Nephron progenitor cell (in vitro differentiated cells): ENCODE measurements around the gene CDC14B.

Experiments used
- DNase-seq: peaks from one replicate; pipeline ENCODE4 v3.0.0; 2021
- H3K27ac Mint-ChIP-seq: 2 replicates; pipeline ENCODE4 v1.8.0; 2021; ENCODE audit warnings: mild to moderate bottlenecking, moderate library complexity, mixed read lengths
- H3K27me3 Mint-ChIP-seq: 2 replicates; pipeline ENCODE4 v1.8.0; 2021; ENCODE audit warnings: mild to moderate bottlenecking, low read depth, mixed read lengths; ENCODE audit not compliant: poor library complexity
- H3K36me3 Mint-ChIP-seq: 2 replicates; pipeline ENCODE4 v1.8.0; 2021; ENCODE audit warnings: low read depth, mixed read lengths
- H3K4me1 Mint-ChIP-seq: 2 replicates; pipeline ENCODE4 v1.8.0; 2021; ENCODE audit warnings: mixed read lengths
- H3K4me3 Mint-ChIP-seq: 2 replicates; pipeline ENCODE4 v1.8.0; 2021; ENCODE audit warnings: mild to moderate bottlenecking, moderate library complexity, mixed read lengths
- H3K9me3 Mint-ChIP-seq: 2 replicates; pipeline ENCODE4 v1.8.0; 2021; ENCODE audit warnings: mild to moderate bottlenecking, moderate library complexity, mixed read lengths
- TF ChIP-seq, protein P1 (sequence below): fragments of 200-600 bp; sonication (generic); IDR thresholded peaks from 2 replicates; pipeline ENCODE4 v1.5.0; 2021; ENCODE audit warnings: antibody characterized with exemption

Gene CDC14B

GRCh38 chr9:96620181-96620514 lies 505 bp upstream of the CDC14B start:
- H3K9me3 Mint-ChIP-seq, result no peaks in the 10 kb centered on the region
- peak overlapping the region; percentile 89 for H3K4me3 Mint-ChIP-seq
- no peaks in the 10 kb centered on the region for H3K36me3 Mint-ChIP-seq
- H3K27ac Mint-ChIP-seq, result peak overlapping the region; percentile 97
- no peak for DNase-seq
- H3K4me1 Mint-ChIP-seq, result peaks cover 54% of the 10 kb centered on the region
- TF ChIP-seq, protein P1, sequence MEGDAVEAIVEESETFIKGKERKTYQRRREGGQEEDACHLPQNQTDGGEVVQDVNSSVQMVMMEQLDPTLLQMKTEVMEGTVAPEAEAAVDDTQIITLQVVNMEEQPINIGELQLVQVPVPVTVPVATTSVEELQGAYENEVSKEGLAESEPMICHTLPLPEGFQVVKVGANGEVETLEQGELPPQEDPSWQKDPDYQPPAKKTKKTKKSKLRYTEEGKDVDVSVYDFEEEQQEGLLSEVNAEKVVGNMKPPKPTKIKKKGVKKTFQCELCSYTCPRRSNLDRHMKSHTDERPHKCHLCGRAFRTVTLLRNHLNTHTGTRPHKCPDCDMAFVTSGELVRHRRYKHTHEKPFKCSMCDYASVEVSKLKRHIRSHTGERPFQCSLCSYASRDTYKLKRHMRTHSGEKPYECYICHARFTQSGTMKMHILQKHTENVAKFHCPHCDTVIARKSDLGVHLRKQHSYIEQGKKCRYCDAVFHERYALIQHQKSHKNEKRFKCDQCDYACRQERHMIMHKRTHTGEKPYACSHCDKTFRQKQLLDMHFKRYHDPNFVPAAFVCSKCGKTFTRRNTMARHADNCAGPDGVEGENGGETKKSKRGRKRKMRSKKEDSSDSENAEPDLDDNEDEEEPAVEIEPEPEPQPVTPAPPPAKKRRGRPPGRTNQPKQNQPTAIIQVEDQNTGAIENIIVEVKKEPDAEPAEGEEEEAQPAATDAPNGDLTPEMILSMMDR, result no peak
- H3K27me3 Mint-ChIP-seq, result peaks cover 3% of the 10 kb centered on the region

- H3K27me3 Mint-ChIP-seq, result peaks cover 3% of the 10 kb centered on the region
- no peak overlapping the region for H3K27ac Mint-ChIP-seq
- no peak overlapping the region for H3K4me3 Mint-ChIP-seq
- TF ChIP-seq, protein P1, result no peak
- H3K36me3 Mint-ChIP-seq, result no peaks in the 10 kb centered on the region
- H3K9me3 Mint-ChIP-seq, result no peaks in the 10 kb centered on the region
- peaks cover 61% of the 10 kb centered on the region for H3K4me1 Mint-ChIP-seq
- no peak for DNase-seq
Measured at GRCh38 chr9:96619124-96619465, 548 bp downstream of the CDC14B start.

DNA sequence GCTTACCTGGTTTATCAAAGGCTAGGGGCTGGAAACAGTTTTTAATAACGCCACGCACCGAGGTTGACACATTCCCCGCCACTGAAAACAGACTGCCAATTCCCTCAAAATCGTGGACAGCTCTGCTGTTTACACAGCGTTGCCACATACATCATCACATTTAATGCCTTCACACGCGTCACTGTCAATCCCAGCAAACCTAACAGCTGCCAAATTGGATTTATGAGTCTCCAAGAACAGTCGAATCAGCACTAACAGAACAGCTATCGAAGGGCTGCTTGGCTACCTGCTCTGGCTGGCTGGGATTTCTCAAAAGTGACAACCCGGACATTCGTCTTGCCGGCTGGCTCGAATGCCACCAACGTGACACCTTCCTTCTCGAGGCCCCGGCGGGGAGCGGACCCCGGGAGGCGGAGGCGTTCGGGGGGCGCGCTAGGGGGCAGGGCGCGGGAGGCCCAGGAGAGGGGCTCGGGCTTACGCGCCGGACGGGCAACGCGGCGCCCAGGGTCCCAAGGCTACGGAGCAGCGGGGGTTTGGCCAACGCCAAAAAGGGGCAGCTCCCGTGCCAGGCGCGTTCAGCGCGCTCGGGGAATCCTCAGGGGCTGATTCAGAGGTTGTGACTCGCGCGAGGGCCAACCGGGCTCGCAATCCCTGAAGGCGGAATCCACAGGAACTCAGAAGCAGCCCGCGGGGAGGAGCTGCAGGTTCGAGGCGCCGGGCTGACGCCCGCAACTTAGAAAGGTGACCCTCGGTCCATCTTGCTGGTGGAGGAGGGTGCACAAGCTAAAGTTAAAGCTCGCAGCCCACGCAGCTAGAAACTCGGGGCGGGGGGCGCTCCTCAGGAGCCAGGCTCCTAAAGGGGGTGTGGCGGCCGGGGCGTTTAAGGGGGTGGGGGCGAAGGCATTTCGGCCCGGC lies 1.2 kb downstream of the CDC14B start:
- no peaks in the 10 kb centered on the region for H3K9me3 Mint-ChIP-seq
- H3K4me1 Mint-ChIP-seq, result peaks cover 62% of the 10 kb centered on the region
- H3K27me3 Mint-ChIP-seq, result peaks cover 3% of the 10 kb centered on the region
- peak; percentile 57 for DNase-seq
- TF ChIP-seq, protein P1, result no peak
- peak overlapping the region; percentile 73 for H3K27ac Mint-ChIP-seq
- no peaks in the 10 kb centered on the region for H3K36me3 Mint-ChIP-seq
- H3K4me3 Mint-ChIP-seq, result peak overlapping the region; percentile 88

DNA sequence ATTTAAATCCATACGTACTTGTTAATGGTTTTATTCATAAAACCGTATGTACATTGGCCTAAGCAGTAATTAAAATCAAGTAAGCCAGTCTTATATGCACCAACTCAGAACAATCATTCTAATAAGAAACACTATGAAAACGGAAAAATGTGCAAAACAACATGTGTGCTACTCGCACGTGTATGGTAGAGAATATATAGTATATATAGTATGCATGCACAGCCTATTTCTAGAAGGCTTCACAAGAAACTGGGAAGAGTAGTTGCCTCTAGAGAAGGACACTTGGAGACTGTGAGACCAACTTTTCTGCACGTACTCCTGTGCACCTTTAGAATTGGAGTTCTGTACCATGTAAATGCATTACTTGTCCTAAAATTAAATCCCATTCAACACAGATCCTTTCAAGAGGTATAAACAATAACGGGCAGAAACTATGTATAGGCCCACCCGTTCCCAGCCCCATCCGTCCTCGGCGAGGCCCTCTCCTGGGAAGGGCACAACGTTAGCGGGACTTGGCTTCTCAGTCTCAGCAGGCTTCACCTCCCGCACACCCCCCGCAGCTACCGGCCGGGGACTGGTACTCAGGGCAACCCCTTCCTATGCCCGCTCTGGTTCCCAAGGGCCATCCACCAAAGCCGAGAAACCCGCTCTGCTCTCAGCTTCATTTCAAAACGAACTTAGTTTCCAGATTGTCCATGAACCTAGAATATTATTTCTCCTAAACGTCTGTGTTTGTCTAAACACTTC lies 2.0 kb downstream of the CDC14B start:
- DNase-seq, result peak; percentile 36
- no peaks in the 10 kb centered on the region for H3K9me3 Mint-ChIP-seq
- H3K27ac Mint-ChIP-seq, result peak overlapping the region; percentile 73
- peaks cover 71% of the 10 kb centered on the region for H3K4me1 Mint-ChIP-seq
- H3K4me3 Mint-ChIP-seq, result peak overlapping the region; percentile 88
- TF ChIP-seq, protein P1, result no peak
- no peaks in the 10 kb centered on the region for H3K36me3 Mint-ChIP-seq
- H3K27me3 Mint-ChIP-seq, result peaks cover 3% of the 10 kb centered on the region

DNA sequence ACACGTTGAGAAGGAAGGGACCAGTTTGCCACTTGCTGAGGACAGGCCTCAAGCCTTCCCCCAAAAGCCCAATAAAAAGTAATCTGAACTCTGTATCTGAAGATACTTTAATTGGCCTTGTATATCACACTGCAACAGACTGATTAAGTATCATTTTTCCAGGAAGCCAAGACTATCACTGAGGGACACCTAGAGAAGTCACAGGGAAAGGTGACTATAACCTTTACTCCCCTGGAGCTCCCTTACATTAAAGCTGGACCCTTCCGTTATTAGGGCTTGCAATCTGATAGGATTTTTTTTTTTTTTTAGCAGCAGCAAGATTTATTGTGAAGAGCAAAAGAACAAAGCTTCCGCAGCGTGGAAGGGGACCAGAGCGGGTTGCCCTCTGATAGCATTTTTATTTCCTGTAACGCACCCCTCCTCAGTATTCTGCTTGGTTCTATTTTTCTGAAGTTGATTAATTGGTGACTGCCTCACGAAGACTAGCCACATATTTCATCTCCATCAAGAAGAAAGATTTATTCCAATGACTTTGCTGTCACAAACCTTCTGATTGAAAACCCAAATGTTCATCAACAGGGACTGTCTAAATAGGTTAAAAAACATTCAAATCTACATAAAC lies 2.7 kb downstream of the CDC14B start:
- peaks cover 76% of the 10 kb centered on the region for H3K4me1 Mint-ChIP-seq
- H3K9me3 Mint-ChIP-seq, result no peaks in the 10 kb centered on the region
- H3K27me3 Mint-ChIP-seq, result peaks cover 6% of the 10 kb centered on the region
- peak overlapping the region; percentile 88 for H3K4me3 Mint-ChIP-seq
- DNase-seq, result no peak
- TF ChIP-seq, protein P1, result no peak
- no peak overlapping the region for H3K27ac Mint-ChIP-seq
- no peaks in the 10 kb centered on the region for H3K36me3 Mint-ChIP-seq
